Osteoblast (primary cell): Measurements from ENCODE around the gene UBE2E3. TPM values are rescaled to one million over a fixed set of nuclear protein-coding genes. Genes with fewer than 3 reads are reported as not detected.
A peak's percentile ranks its signal among the peaks of the same experiment; 100 is the strongest.

ENCODE experiments used
- DNase-seq: peaks from one replicate; pipeline ENCODE4 v3.0.0; 2011; ENCODE audit warnings: low spot score, mixed read lengths; ENCODE audit not compliant: insufficient read length; ENCODE audit errors: missing footprints
- H2AFZ ChIP-seq: 2 replicates; pipeline ENCODE4 v1.6.0; 2011; ENCODE audit warnings: mild to moderate bottlenecking, low read length
- H3K27ac ChIP-seq: 2 replicates; pipeline ENCODE4 v1.5.1; 2011; ENCODE audit warnings: mild to moderate bottlenecking, low read depth, low read length, moderate library complexity
- H3K27me3 ChIP-seq: 2 replicates; pipeline ENCODE4 v1.6.0; 2012; ENCODE audit warnings: mild to moderate bottlenecking, control low read depth, inconsistent platforms, low read length, moderate library complexity; ENCODE audit not compliant: insufficient read depth
- H3K36me3 ChIP-seq: 2 replicates; pipeline ENCODE4 v1.5.1; 2011; ENCODE audit warnings: mild to moderate bottlenecking, low read length, control low read depth, moderate library complexity; ENCODE audit not compliant: insufficient read depth
- H3K4me1 ChIP-seq: 2 replicates; pipeline ENCODE4 v1.5.1; 2011; ENCODE audit warnings: mild to moderate bottlenecking, low read length, control low read depth, moderate library complexity; ENCODE audit not compliant: insufficient read depth
- H3K4me2 ChIP-seq: 2 replicates; pipeline ENCODE4 v1.6.0; 2011; ENCODE audit warnings: mild to moderate bottlenecking, low read length; ENCODE audit not compliant: insufficient read depth
- H3K4me3 ChIP-seq: fragments of 200-600 bp; sonication (generic); 3 replicates; pipeline ENCODE4 v1.5.1; 2012; ENCODE audit warnings: mild to moderate bottlenecking, low read length, inconsistent platforms; ENCODE audit not compliant: insufficient read depth
- H3K79me2 ChIP-seq: 2 replicates; pipeline ENCODE4 v1.6.0; 2012; ENCODE audit warnings: mild to moderate bottlenecking, low read length, control low read depth, inconsistent platforms; ENCODE audit not compliant: insufficient read depth
- H3K9me3 ChIP-seq: 2 replicates; pipeline ENCODE4 v1.5.1; 2011; ENCODE audit warnings: low read depth, low read length, control low read depth
- H4K20me1 ChIP-seq: 2 replicates; pipeline ENCODE4 v1.6.0; 2012; ENCODE audit warnings: mild to moderate bottlenecking, low read length, control low read depth; ENCODE audit not compliant: insufficient read depth
- total RNA-seq: library from RNA; depleted of rRNA; stranded (reverse); fragments of >200 nt; gene quantifications from 2 replicates; pipeline ENCODE4 v1.2.3, GENCODE V29; 2012
- TF ChIP-seq, protein P1 (sequence below): IDR thresholded peaks from 2 replicates; pipeline ENCODE4 v1.5.1; 2011; ENCODE audit warnings: mild to moderate bottlenecking, low read depth, low read length, moderate library complexity; ENCODE audit errors: extremely low read depth

UBE2E3 gene
- total RNA-seq, 1 donor, result 58.3 TPM

DNA sequence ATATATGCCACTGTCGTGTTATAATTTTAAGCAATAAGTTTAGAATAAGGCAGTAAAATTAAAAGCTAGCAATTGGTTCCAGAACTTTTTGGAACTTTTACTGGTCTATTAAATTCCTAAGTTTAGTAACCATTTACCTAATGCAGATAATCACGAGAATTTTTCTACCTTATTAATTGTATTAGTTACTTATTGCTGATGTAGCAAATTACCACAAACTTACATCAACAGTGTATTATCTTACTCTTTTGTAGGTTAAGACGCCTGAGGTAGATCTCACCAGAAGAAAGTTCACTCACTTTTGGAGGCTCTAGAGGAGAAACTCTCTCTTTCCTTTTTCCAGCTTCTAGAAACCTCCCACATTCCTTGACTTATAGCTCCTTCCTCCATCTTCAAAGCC, 14.0 kb upstream of the UBE2E3 start:
- no peak for DNase-seq
- Histone ChIP-seq H3K4me3 (no peak overlapping the region), H3K4me1 (no peaks in the 10 kb centered on the region), H3K27ac (no peak overlapping the region), H2AFZ (no peak overlapping the region), H4K20me1 (no peaks in the 10 kb centered on the region), H3K9me3 (no peaks in the 10 kb centered on the region), H3K27me3 (no peaks in the 10 kb centered on the region), H3K36me3 (no peaks in the 10 kb centered on the region), H3K4me2 (no peak overlapping the region), H3K79me2 (no peaks in the 10 kb centered on the region)
- TF ChIP-seq, protein P1, sequence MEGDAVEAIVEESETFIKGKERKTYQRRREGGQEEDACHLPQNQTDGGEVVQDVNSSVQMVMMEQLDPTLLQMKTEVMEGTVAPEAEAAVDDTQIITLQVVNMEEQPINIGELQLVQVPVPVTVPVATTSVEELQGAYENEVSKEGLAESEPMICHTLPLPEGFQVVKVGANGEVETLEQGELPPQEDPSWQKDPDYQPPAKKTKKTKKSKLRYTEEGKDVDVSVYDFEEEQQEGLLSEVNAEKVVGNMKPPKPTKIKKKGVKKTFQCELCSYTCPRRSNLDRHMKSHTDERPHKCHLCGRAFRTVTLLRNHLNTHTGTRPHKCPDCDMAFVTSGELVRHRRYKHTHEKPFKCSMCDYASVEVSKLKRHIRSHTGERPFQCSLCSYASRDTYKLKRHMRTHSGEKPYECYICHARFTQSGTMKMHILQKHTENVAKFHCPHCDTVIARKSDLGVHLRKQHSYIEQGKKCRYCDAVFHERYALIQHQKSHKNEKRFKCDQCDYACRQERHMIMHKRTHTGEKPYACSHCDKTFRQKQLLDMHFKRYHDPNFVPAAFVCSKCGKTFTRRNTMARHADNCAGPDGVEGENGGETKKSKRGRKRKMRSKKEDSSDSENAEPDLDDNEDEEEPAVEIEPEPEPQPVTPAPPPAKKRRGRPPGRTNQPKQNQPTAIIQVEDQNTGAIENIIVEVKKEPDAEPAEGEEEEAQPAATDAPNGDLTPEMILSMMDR, result no peak

DNA sequence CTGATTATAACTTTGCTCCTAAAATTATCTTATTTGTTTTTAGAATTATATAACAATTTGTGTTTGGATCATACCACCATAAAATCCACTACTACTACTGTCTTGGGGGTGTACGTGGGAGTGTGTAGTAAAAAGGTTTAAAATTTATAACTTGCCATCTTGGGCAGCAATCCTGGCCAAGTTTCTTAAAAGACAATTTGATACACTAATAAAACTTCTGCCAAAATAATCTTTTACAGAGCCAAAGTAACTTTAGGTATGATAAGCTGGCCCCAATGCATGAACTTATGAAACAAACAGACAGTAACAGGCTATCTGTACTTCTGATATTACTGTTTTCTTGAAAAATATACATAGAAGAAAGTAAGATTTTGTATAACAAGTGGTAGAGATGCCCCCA, 11.3 kb upstream of the UBE2E3 start:
- no peak overlapping the region for H3K27ac ChIP-seq
- H3K9me3 ChIP-seq, result no peaks in the 10 kb centered on the region
- H3K36me3 ChIP-seq, result no peaks in the 10 kb centered on the region
- H3K4me1 ChIP-seq, result no peaks in the 10 kb centered on the region
- H3K4me3 ChIP-seq, result no peak overlapping the region
- H4K20me1 ChIP-seq, result no peaks in the 10 kb centered on the region
- no peaks in the 10 kb centered on the region for H3K27me3 ChIP-seq
- H2AFZ ChIP-seq, result no peak overlapping the region
- no peak for DNase-seq
- no peaks in the 10 kb centered on the region for H3K79me2 ChIP-seq
- TF ChIP-seq, protein P1, result no peak
- H3K4me2 ChIP-seq, result no peak overlapping the region

DNA sequence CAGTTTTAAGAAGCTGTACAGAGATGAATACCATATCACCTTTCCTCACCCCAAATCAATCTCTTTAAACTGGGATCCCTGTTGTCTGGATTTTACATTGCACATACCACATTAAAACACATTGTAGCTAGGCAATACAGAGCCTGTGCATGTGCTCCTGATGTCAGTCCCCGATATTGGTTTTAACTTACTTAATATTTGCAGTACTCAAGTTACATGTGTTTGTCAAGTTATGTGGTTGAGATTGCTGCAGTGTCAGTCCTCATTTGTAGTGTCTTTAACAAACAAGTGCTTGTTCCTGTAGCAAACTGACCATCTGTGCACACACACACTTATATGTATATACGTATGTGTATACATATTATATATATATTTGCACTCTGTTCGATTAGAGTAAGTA, 10.4 kb upstream of the UBE2E3 start:
- TF ChIP-seq, protein P1, result no peak
- H3K36me3 ChIP-seq, result no peaks in the 10 kb centered on the region
- no peak overlapping the region for H3K4me2 ChIP-seq
- no peaks in the 10 kb centered on the region for H4K20me1 ChIP-seq
- no peak overlapping the region for H3K4me3 ChIP-seq
- H2AFZ ChIP-seq, result no peak overlapping the region
- H3K27me3 ChIP-seq, result no peaks in the 10 kb centered on the region
- no peak overlapping the region for H3K27ac ChIP-seq
- H3K4me1 ChIP-seq, result no peaks in the 10 kb centered on the region
- H3K79me2 ChIP-seq, result no peaks in the 10 kb centered on the region
- no peaks in the 10 kb centered on the region for H3K9me3 ChIP-seq
- DNase-seq, result peak; percentile 58

DNA sequence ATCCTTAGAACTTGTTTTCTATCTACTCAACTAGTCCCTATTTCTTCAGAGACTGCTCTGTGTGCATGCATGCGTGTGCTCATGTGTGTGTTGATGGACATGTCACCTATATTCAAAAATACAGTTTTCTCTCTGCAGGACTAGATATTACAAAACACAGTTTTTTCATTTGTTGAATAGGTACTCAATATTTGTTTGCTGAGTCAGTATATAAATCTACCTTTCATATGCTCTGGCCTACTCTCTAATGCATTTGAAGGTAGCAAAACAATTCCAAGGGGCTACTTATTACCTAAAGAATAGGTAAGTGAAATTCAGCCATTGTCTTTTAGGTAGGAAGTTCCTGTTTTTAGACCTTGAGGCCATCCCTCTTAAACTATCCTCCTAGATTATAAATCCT, 8.6 kb upstream of the UBE2E3 start:
- H3K4me3 ChIP-seq, result no peak overlapping the region
- H3K4me1 ChIP-seq, result no peaks in the 10 kb centered on the region
- TF ChIP-seq, protein P1, result no peak
- H4K20me1 ChIP-seq, result no peaks in the 10 kb centered on the region
- H3K27me3 ChIP-seq, result no peaks in the 10 kb centered on the region
- no peak for DNase-seq
- H3K79me2 ChIP-seq, result no peaks in the 10 kb centered on the region
- H3K9me3 ChIP-seq, result no peaks in the 10 kb centered on the region
- no peaks in the 10 kb centered on the region for H3K36me3 ChIP-seq
- no peak overlapping the region for H3K27ac ChIP-seq
- no peak overlapping the region for H2AFZ ChIP-seq
- H3K4me2 ChIP-seq, result no peak overlapping the region
